Measurements from ENCODE around the gene DNASE1L3. TPM values are rescaled to one million over a fixed set of nuclear protein-coding genes. Genes with fewer than 3 reads are reported as not detected.
A peak's percentile ranks its signal among the peaks of the same experiment; 100 is the strongest.

The DNASE1L3 gene
- polyA plus RNA-seq, 1 donor, result 56.2 TPM

GRCh38 chr3:58171126-58171525 lies 39.6 kb downstream of the DNASE1L3 start:
- H3K27me3 ChIP-seq (ENCODE audit: control insufficient read depth, insufficient read depth, low read length), result no peaks in the 10 kb centered on the region
- no peak overlapping the region for H3K4me3 ChIP-seq (ENCODE audit: low read length)
- peaks cover 33% of the 10 kb centered on the region for H3K4me1 ChIP-seq (ENCODE audit: control insufficient read depth, insufficient read depth, low read length)
- peaks cover 50% of the 10 kb centered on the region for H3K36me3 ChIP-seq (ENCODE audit: control insufficient read depth, insufficient read depth, low read length)
- H3K9me3 ChIP-seq (ENCODE audit: control insufficient read depth, low read depth, low read length), result no peaks in the 10 kb centered on the region
- DNase-seq, result no peak
- H3K27ac ChIP-seq (ENCODE audit: low read length), result no peak overlapping the region
- WGBS (ENCODE audit: insufficient coverage, low lambda C conversion rate), result 100% methylated on average over 1 of the region's 9 CpGs

GRCh38 chr3:58170376-58170775 lies 40.4 kb downstream of the DNASE1L3 start:
- Histone ChIP-seq H3K9me3 (ENCODE audit: control insufficient read depth, low read depth, low read length) (no peaks in the 10 kb centered on the region), H3K4me3 (ENCODE audit: low read length) (no peak overlapping the region), H3K27ac (ENCODE audit: low read length) (no peak overlapping the region), H3K36me3 (ENCODE audit: control insufficient read depth, insufficient read depth, low read length) (peaks cover 57% of the 10 kb centered on the region), H3K27me3 (ENCODE audit: control insufficient read depth, insufficient read depth, low read length) (no peaks in the 10 kb centered on the region), H3K4me1 (ENCODE audit: control insufficient read depth, insufficient read depth, low read length) (peaks cover 32% of the 10 kb centered on the region)
- no CpG with 5 or more reads among the region's 11 CpGs for WGBS (ENCODE audit: insufficient coverage, low lambda C conversion rate)
- no peak for DNase-seq

- no CpG with 5 or more reads among the region's 9 CpGs for WGBS (ENCODE audit: insufficient coverage, low lambda C conversion rate)
- Histone ChIP-seq H3K4me3 (ENCODE audit: low read length) (no peak overlapping the region), H3K27ac (ENCODE audit: low read length) (no peak overlapping the region), H3K27me3 (ENCODE audit: control insufficient read depth, insufficient read depth, low read length) (no peaks in the 10 kb centered on the region), H3K9me3 (ENCODE audit: control insufficient read depth, low read depth, low read length) (no peaks in the 10 kb centered on the region), H3K36me3 (ENCODE audit: control insufficient read depth, insufficient read depth, low read length) (peaks cover 67% of the 10 kb centered on the region), H3K4me1 (ENCODE audit: control insufficient read depth, insufficient read depth, low read length) (peaks cover 29% of the 10 kb centered on the region)
- no peak for DNase-seq
Measured at GRCh38 chr3:58169371-58169770, 41.4 kb downstream of the DNASE1L3 start.

DNA sequence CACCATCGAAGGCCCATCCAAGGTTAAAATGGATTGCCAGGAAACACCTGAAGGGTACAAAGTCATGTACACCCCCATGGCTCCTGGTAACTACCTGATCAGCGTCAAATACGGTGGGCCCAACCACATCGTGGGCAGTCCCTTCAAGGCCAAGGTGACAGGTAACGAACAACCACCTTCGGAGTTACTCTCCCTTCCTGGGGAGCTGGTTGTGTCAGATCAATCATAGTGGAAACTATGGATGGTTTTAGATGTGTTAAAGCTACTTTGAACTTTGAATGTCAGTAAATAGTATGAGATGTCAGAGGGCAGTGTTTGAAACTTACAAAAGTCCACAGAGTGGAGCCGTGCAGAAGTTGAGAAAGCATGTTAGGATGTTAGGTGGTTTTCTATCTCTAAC lies 42.3 kb downstream of the DNASE1L3 start:
- Histone ChIP-seq H3K36me3 (ENCODE audit: control insufficient read depth, insufficient read depth, low read length) (peaks cover 76% of the 10 kb centered on the region), H3K27me3 (ENCODE audit: control insufficient read depth, insufficient read depth, low read length) (no peaks in the 10 kb centered on the region), H3K4me1 (ENCODE audit: control insufficient read depth, insufficient read depth, low read length) (peaks cover 29% of the 10 kb centered on the region), H3K27ac (ENCODE audit: low read length) (no peak overlapping the region), H3K4me3 (ENCODE audit: low read length) (no peak overlapping the region), H3K9me3 (ENCODE audit: control insufficient read depth, low read depth, low read length) (no peaks in the 10 kb centered on the region)
- WGBS (ENCODE audit: insufficient coverage, low lambda C conversion rate), result no CpG with 5 or more reads among the region's 7 CpGs
- no peak for DNase-seq

- Histone ChIP-seq H3K27me3 (ENCODE audit: control insufficient read depth, insufficient read depth, low read length) (no peaks in the 10 kb centered on the region), H3K4me3 (ENCODE audit: low read length) (no peak overlapping the region), H3K27ac (ENCODE audit: low read length) (peak overlapping the region; percentile 9), H3K9me3 (ENCODE audit: control insufficient read depth, low read depth, low read length) (no peaks in the 10 kb centered on the region), H3K4me1 (ENCODE audit: control insufficient read depth, insufficient read depth, low read length) (peaks cover 22% of the 10 kb centered on the region), H3K36me3 (ENCODE audit: control insufficient read depth, insufficient read depth, low read length) (peaks cover 84% of the 10 kb centered on the region)
- DNase-seq, result peak in 1 of 2 donors; percentile 49
- no CpG with 5 or more reads among the region's 16 CpGs for WGBS (ENCODE audit: insufficient coverage, low lambda C conversion rate)
Measured at GRCh38 chr3:58167431-58168351, 43.1 kb downstream of the DNASE1L3 start.

GRCh38 chr3:58164906-58165821 lies 45.6 kb downstream of the DNASE1L3 start:
- peaks cover 88% of the 10 kb centered on the region for H3K36me3 ChIP-seq (ENCODE audit: control insufficient read depth, insufficient read depth, low read length)
- no peak overlapping the region for H3K4me3 ChIP-seq (ENCODE audit: low read length)
- WGBS (ENCODE audit: insufficient coverage, low lambda C conversion rate), result 73% methylated on average over 3 of the region's 16 CpGs
- no peak for DNase-seq
- peaks cover 22% of the 10 kb centered on the region for H3K4me1 ChIP-seq (ENCODE audit: control insufficient read depth, insufficient read depth, low read length)
- no peaks in the 10 kb centered on the region for H3K9me3 ChIP-seq (ENCODE audit: control insufficient read depth, low read depth, low read length)
- peak overlapping the region; percentile 22 for H3K27ac ChIP-seq (ENCODE audit: low read length)
- no peaks in the 10 kb centered on the region for H3K27me3 ChIP-seq (ENCODE audit: control insufficient read depth, insufficient read depth, low read length)

DNA sequence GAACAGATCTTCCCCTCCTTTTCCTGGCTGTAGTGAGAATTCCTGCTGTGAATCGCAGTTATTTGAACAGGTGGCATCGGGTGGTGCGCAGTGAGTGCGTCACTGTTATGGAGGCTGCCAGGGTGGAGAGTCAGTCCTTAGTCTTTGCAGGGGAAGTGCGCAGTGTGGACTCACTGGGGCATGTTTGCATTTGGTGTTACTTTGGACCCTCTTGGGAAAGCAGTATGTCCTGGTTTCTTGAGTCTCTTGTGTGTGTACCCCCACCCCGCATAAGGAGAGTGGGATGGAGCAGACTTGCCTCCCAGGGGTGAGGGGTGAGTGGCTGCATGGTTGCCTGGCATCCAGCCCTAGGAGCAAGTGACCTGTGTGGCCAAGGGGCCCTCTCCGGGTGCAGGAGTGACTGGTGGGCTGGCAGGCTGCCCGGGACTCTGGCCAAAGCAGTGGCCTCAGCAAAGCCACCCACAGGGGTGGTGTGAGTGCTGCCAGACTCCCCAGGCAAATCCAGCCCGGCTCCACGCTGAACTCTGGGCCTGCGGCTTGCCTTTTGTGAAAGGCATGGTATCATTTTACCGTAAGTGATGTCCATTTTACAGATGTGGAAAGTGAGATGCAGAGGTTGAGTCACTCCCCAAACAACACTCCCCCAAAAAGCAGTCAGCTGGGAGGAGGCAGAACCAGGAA lies 46.4 kb downstream of the DNASE1L3 start:
- no peaks in the 10 kb centered on the region for H3K9me3 ChIP-seq (ENCODE audit: control insufficient read depth, low read depth, low read length)
- H3K27ac ChIP-seq (ENCODE audit: low read length), result peak overlapping the region; percentile 22
- H3K36me3 ChIP-seq (ENCODE audit: control insufficient read depth, insufficient read depth, low read length), result peaks cover 87% of the 10 kb centered on the region
- peaks cover 22% of the 10 kb centered on the region for H3K4me1 ChIP-seq (ENCODE audit: control insufficient read depth, insufficient read depth, low read length)
- WGBS (ENCODE audit: insufficient coverage, low lambda C conversion rate), result no CpG with 5 or more reads among the region's 12 CpGs
- H3K27me3 ChIP-seq (ENCODE audit: control insufficient read depth, insufficient read depth, low read length), result no peaks in the 10 kb centered on the region
- DNase-seq, result peak; percentile 47 to 80
- no peak overlapping the region for H3K4me3 ChIP-seq (ENCODE audit: low read length)

DNA sequence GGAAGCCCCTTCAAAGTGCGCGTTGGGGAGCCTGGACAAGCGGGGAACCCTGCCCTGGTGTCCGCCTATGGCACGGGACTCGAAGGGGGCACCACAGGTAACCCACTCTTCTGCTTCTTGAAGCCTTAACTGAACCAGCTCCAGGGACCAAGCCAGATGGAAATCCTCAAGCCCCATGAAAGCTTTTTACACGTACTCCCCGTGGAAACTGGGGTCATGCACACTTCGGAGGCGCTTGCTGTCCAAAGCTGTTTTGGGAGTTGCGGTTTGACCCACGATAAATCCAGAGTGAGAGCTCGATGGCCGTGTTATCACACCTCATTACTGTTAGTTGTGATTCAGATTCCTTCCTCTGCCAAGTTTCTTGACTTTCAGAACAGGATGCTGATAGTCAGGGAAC lies 47.5 kb downstream of the DNASE1L3 start:
- Histone ChIP-seq H3K9me3 (ENCODE audit: control insufficient read depth, low read depth, low read length) (no peaks in the 10 kb centered on the region), H3K27me3 (ENCODE audit: control insufficient read depth, insufficient read depth, low read length) (no peaks in the 10 kb centered on the region), H3K36me3 (ENCODE audit: control insufficient read depth, insufficient read depth, low read length) (peaks cover 91% of the 10 kb centered on the region), H3K4me3 (ENCODE audit: low read length) (no peak overlapping the region), H3K27ac (ENCODE audit: low read length) (no peak overlapping the region), H3K4me1 (ENCODE audit: control insufficient read depth, insufficient read depth, low read length) (peaks cover 22% of the 10 kb centered on the region)
- no peak for DNase-seq
- WGBS (ENCODE audit: insufficient coverage, low lambda C conversion rate), result 96% methylated on average over 4 of the region's 14 CpGs

- 100% methylated on average over 1 of the region's 11 CpGs for WGBS (ENCODE audit: insufficient coverage, low lambda C conversion rate)
- H3K9me3 ChIP-seq (ENCODE audit: control insufficient read depth, low read depth, low read length), result no peaks in the 10 kb centered on the region
- H3K4me3 ChIP-seq (ENCODE audit: low read length), result no peak overlapping the region
- peaks cover 92% of the 10 kb centered on the region for H3K36me3 ChIP-seq (ENCODE audit: control insufficient read depth, insufficient read depth, low read length)
- DNase-seq, result no peak
- peaks cover 22% of the 10 kb centered on the region for H3K4me1 ChIP-seq (ENCODE audit: control insufficient read depth, insufficient read depth, low read length)
- no peaks in the 10 kb centered on the region for H3K27me3 ChIP-seq (ENCODE audit: control insufficient read depth, insufficient read depth, low read length)
- no peak overlapping the region for H3K27ac ChIP-seq (ENCODE audit: low read length)
Measured at GRCh38 chr3:58161435-58162398, 49.1 kb downstream of the DNASE1L3 start.

Measured in large intestine (tissue), 3 donors.